MM.1S (cell line): ENCODE measurements around the gene IFT122.

Experiments
- DNase-seq: peaks from one replicate; pipeline ENCODE4 v3.0.0-alpha.2; 2015
- H2AFZ ChIP-seq: fragments of 300-600 bp; sonication (generic); 2 replicates; pipeline ENCODE4 v1.6.0; 2016; ENCODE audit warnings: antibody characterized with exemption, low read length
- H3F3A ChIP-seq: fragments of 300-600 bp; sonication (generic); 2 replicates; pipeline ENCODE4 v1.6.1; 2016; ENCODE audit warnings: mild to moderate bottlenecking, antibody characterized with exemption, low read length, moderate library complexity, mixed read lengths; ENCODE audit not compliant: insufficient read depth
- H3K27ac ChIP-seq: fragments of 300-600 bp; sonication (generic); 2 replicates; pipeline ENCODE4 v1.5.1; 2016; ENCODE audit warnings: mild to moderate bottlenecking, low read length
- H3K27me3 ChIP-seq: fragments of 300-600 bp; sonication (generic); replicated peaks from 2 replicates; pipeline ENCODE4 v1.6.0; 2016; ENCODE audit warnings: low read length; ENCODE audit not compliant: insufficient read depth
- H3K36me3 ChIP-seq: fragments of 300-600 bp; sonication (generic); replicated peaks from 2 replicates; pipeline ENCODE4 v1.6.1; 2016; ENCODE audit warnings: mild to moderate bottlenecking, low read length, mixed read lengths; ENCODE audit not compliant: insufficient read depth
- H3K4me1 ChIP-seq: fragments of 300-600 bp; sonication (generic); 2 replicates; pipeline ENCODE4 v1.6.1; 2016; ENCODE audit warnings: low read length, mixed read lengths
- H3K4me2 ChIP-seq: fragments of 300-600 bp; sonication (generic); 2 replicates; pipeline ENCODE4 v1.6.0; 2016; ENCODE audit warnings: low read depth, low read length
- H3K4me3 ChIP-seq: fragments of 300-600 bp; sonication (generic); 2 replicates; pipeline ENCODE4 v1.5.1; 2016; ENCODE audit warnings: low read length, mixed read lengths
- H3K79me2 ChIP-seq: fragments of 300-600 bp; sonication (generic); 2 replicates; pipeline ENCODE4 v1.6.1; 2016; ENCODE audit warnings: mixed run types, low read length, mixed read lengths
- H3K9ac ChIP-seq: fragments of 300-600 bp; sonication (generic); 2 replicates; pipeline ENCODE4 v1.6.1; 2016; ENCODE audit warnings: low read length, mixed read lengths
- H3K9me2 ChIP-seq: fragments of 300-600 bp; sonication (generic); replicated peaks from 2 replicates; pipeline ENCODE4 v1.6.1; 2016; ENCODE audit warnings: mild to moderate bottlenecking, low read length, mixed read lengths; ENCODE audit not compliant: insufficient read depth
- H3K9me3 ChIP-seq: fragments of 300-600 bp; sonication (generic); replicated peaks from 2 replicates; pipeline ENCODE4 v1.6.1; 2016; ENCODE audit warnings: mild to moderate bottlenecking, low read length, mixed read lengths; ENCODE audit not compliant: insufficient read depth
- H4K20me1 ChIP-seq: fragments of 300-600 bp; sonication (generic); 2 replicates; pipeline ENCODE4 v1.6.1; 2016; ENCODE audit warnings: mild to moderate bottlenecking, low read length, moderate library complexity, mixed read lengths; ENCODE audit not compliant: insufficient read depth
- EZH2 ChIP-seq: fragments of 300-600 bp; sonication (generic); optimal IDR thresholded peaks from 2 replicates; pipeline ENCODE3; 2017; ENCODE audit warnings: low read depth, mild to moderate bottlenecking, antibody characterized with exemption, low read length, mixed read lengths
- EZH2phosphoT487 ChIP-seq: fragments of 300-600 bp; sonication (generic); IDR thresholded peaks from 2 replicates; pipeline ENCODE4 v1.6.1; 2018; ENCODE audit warnings: antibody characterized with exemption, low read length
- TF ChIP-seq, protein P1 (sequence below): fragments of 300-600 bp; sonication (generic); IDR thresholded peaks from 2 replicates; pipeline ENCODE4 v1.5.1; 2016; ENCODE audit warnings: antibody characterized with exemption, low read length, mixed read lengths

The IFT122 gene

DNA sequence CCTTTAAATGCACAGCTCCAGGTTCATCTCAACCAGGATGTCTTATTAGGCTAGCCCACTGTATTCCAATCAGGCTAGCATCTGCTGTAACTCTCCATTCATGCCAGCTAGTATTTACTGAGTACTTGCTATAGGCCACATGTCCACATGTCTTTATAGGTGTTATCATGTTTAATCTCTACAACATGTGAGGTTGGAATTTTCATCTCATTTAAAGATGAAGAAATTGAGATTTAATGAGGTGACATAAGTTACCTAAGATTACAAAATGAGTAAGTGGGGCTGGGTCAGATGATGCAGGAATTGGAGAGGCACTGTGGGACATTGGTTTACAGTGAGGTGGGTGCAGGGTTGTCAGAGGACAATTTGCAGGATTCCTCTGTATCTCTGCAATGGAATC, 2.9 kb downstream of the IFT122 start:
- no peak overlapping the region for H3K4me3 ChIP-seq
- H3K79me2 ChIP-seq: peaks cover 37% of the 10 kb centered on the region
- H3K9me2 ChIP-seq: no peaks in the 10 kb centered on the region
- no peak for DNase-seq
- H3F3A ChIP-seq: peaks cover 16% of the 10 kb centered on the region
- no peaks in the 10 kb centered on the region for H3K27me3 ChIP-seq
- TF ChIP-seq EZH2phosphoT487 (no peak), EZH2 (no peak)
- TF ChIP-seq, protein P1, sequence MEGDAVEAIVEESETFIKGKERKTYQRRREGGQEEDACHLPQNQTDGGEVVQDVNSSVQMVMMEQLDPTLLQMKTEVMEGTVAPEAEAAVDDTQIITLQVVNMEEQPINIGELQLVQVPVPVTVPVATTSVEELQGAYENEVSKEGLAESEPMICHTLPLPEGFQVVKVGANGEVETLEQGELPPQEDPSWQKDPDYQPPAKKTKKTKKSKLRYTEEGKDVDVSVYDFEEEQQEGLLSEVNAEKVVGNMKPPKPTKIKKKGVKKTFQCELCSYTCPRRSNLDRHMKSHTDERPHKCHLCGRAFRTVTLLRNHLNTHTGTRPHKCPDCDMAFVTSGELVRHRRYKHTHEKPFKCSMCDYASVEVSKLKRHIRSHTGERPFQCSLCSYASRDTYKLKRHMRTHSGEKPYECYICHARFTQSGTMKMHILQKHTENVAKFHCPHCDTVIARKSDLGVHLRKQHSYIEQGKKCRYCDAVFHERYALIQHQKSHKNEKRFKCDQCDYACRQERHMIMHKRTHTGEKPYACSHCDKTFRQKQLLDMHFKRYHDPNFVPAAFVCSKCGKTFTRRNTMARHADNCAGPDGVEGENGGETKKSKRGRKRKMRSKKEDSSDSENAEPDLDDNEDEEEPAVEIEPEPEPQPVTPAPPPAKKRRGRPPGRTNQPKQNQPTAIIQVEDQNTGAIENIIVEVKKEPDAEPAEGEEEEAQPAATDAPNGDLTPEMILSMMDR: no peak
- H3K9me3 ChIP-seq: no peaks in the 10 kb centered on the region
- H3K36me3 ChIP-seq: 0 out of 2 replicates have a peak, but pooled peaks cover under 1% of the 10 kb centered on the region
- H3K9ac ChIP-seq: no peak overlapping the region
- H3K4me1 ChIP-seq: peaks cover 11% of the 10 kb centered on the region
- no peaks in the 10 kb centered on the region for H4K20me1 ChIP-seq
- H2AFZ ChIP-seq: no peak overlapping the region
- H3K4me2 ChIP-seq: no peak overlapping the region
- H3K27ac ChIP-seq: no peak overlapping the region

DNA sequence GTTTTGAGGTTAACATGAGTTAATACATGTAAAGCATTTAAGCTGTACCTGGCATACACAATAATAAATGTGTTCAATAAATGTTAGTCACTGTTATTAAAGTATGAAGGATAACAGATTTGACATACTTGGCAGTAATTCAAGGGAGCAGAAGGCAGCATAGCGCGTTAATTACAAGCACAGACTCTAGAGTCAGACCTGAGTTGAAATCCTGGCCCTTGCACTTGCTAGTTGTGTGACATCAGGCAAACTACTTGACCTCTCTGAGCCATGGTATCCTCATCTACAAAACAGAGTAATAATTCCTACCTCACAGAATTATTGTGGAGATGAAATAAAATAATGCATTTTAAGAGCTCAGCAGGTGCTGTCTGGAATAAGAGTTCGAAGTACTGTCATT, 5.4 kb downstream of the IFT122 start:
- H3K79me2 ChIP-seq: peaks cover 19% of the 10 kb centered on the region
- H3F3A ChIP-seq: peaks cover 4% of the 10 kb centered on the region
- no peaks in the 10 kb centered on the region for H4K20me1 ChIP-seq
- H3K27me3 ChIP-seq: no peaks in the 10 kb centered on the region
- no peak overlapping the region for H3K27ac ChIP-seq
- H3K9me3 ChIP-seq: no peaks in the 10 kb centered on the region
- TF ChIP-seq, protein P1: no peak
- TF ChIP-seq EZH2 (no peak), EZH2phosphoT487 (no peak)
- no peak overlapping the region for H2AFZ ChIP-seq
- H3K36me3 ChIP-seq: no peaks in the 10 kb centered on the region
- peaks cover 11% of the 10 kb centered on the region for H3K4me1 ChIP-seq
- H3K9me2 ChIP-seq: no peaks in the 10 kb centered on the region
- DNase-seq: no peak
- no peak overlapping the region for H3K4me3 ChIP-seq
- no peak overlapping the region for H3K9ac ChIP-seq
- no peak overlapping the region for H3K4me2 ChIP-seq

DNA sequence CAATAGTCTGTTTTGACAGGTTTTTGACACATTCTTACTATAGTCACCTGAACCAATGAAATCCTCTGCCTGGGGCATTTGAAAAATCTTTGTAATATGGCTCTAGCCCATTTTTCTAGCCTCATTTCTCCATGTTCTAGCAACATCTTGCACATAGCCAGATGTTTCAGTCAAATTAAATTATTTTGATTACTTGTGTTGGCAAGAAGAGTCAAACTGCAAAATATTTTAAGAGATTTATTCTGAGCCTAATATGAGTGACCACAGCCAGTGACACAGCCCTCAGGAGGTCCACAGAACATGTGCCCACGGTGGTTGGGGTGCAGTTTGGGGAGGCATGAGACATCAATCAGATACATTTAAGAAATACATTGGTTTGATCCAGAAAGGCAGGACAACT, 6.9 kb downstream of the IFT122 start:
- Histone ChIP-seq H3K4me1 (no peaks in the 10 kb centered on the region), H3K27ac (no peak overlapping the region), H3K27me3 (no peaks in the 10 kb centered on the region), H3K36me3 (no peaks in the 10 kb centered on the region), H2AFZ (no peak overlapping the region), H3K9me2 (no peaks in the 10 kb centered on the region), H3K9ac (no peak overlapping the region), H3K9me3 (no peaks in the 10 kb centered on the region), H3F3A (no peaks in the 10 kb centered on the region), H3K4me2 (no peak overlapping the region), H3K4me3 (no peak overlapping the region), H4K20me1 (no peaks in the 10 kb centered on the region), H3K79me2 (peaks cover 9% of the 10 kb centered on the region)
- no peak for DNase-seq
- TF ChIP-seq EZH2phosphoT487 (no peak), EZH2 (no peak)
- TF ChIP-seq, protein P1: no peak
